Posterior vena cava (tissue), 2 donors: Measurements from ENCODE around the gene HS6ST3. TPM values are rescaled to one million over a fixed set of nuclear protein-coding genes. Genes with fewer than 3 reads are reported as not detected.
"Not testable (repeated sequence)": the region's sequence is repeated elsewhere in the genome, so short reads cannot be mapped to it uniquely, and the experiment has no call there.

Experiments used
- DNase-seq: peaks from one replicate; pipeline ENCODE4 v3.0.0-alpha.2; 2020; ENCODE audit warnings: low spot score
- intact Hi-C, 2 donors: fragments of 100-400 bp; cut with DNase I; formaldehyde crosslinking; loops; one replicate each; pipeline versions ENCODE4 v1.14.1 to v1.14.2; 2022 to 2023
- total RNA-seq, 2 donors: library from RNA; stranded (reverse); fragmentation: NEBNext Ultra II Directional; extraction: Animal tissue kit (Norgen Biotek cat#: 25700); gene quantifications; one replicate each; pipeline ENCODE4 v1.2.1, GENCODE V29; 2021
- donor health status: DM: yes; HTN: yes; CAD: no.
- donor health status: DM: yes; HTN: yes; CAD: no.

HS6ST3 gene
- total RNA-seq, 2 donors from 2014 or later = 2.6 to 5.0 TPM

- no peak for DNase-seq
- intact Hi-C loops = no loop called here
These were observed 564 bp downstream of the HS6ST3 start for GRCh38 chr13:96090240-96091101.

GRCh38 chr13:96091164-96092117 is 1.5 kb downstream of the HS6ST3 start:
- intact Hi-C loops = no loop called here
- DNase-seq = no peak

- no peak for DNase-seq
- intact Hi-C loops = no loop called here
These were observed 3.5 kb downstream of the HS6ST3 start for GRCh38 chr13:96093296-96094006.

GRCh38 chr13:96100457-96101220 is 10.7 kb downstream of the HS6ST3 start:
- no peak for DNase-seq
- intact Hi-C loops = no loop called here

- DNase-seq = no peak
- intact Hi-C loops = no loop called here
These were observed 14.6 kb downstream of the HS6ST3 start for GRCh38 chr13:96104516-96104915.

GRCh38 chr13:96108072-96108471 is 18.2 kb downstream of the HS6ST3 start:
- DNase-seq, intact Hi-C loops: not testable (repeated sequence)

GRCh38 chr13:96109125-96109524 is 19.2 kb downstream of the HS6ST3 start:
- DNase-seq = no peak
- intact Hi-C loops = no loop called here

- intact Hi-C loops = no loop called here
- DNase-seq = no peak
These were observed 23.0 kb downstream of the HS6ST3 start for GRCh38 chr13:96112936-96113335.

GRCh38 chr13:96115368-96115767 is 25.5 kb downstream of the HS6ST3 start:
- intact Hi-C loops, DNase-seq: not testable (repeated sequence)

- DNase-seq = no peak
- intact Hi-C loops = no loop called here
These were observed 30.0 kb downstream of the HS6ST3 start for GRCh38 chr13:96119921-96120320.

- intact Hi-C loops = no loop called here
- no peak for DNase-seq
These were observed 41.0 kb downstream of the HS6ST3 start for GRCh38 chr13:96130818-96131340.

GRCh38 chr13:96141032-96141431 is 51.1 kb downstream of the HS6ST3 start:
- DNase-seq = no peak
- intact Hi-C loops = no loop called here

- DNase-seq = no peak
- intact Hi-C loops = no loop called here
These were observed 69.8 kb downstream of the HS6ST3 start for GRCh38 chr13:96159725-96160124.

- DNase-seq = no peak
- intact Hi-C loops = no loop called here
These were observed 71.2 kb downstream of the HS6ST3 start for GRCh38 chr13:96161141-96161540.

- no peak for DNase-seq
- intact Hi-C loops = no loop called here
These were observed 75.9 kb downstream of the HS6ST3 start for GRCh38 chr13:96165840-96166239.

GRCh38 chr13:96172066-96172465 is 82.2 kb downstream of the HS6ST3 start:
- intact Hi-C loops = no loop called here
- DNase-seq = no peak

- intact Hi-C loops = no loop called here
- DNase-seq = no peak
These were observed 88.9 kb downstream of the HS6ST3 start for GRCh38 chr13:96178759-96179158.

- DNase-seq = no peak
- intact Hi-C loops = no loop called here
These were observed 89.4 kb downstream of the HS6ST3 start for GRCh38 chr13:96179309-96179708.

- no peak for DNase-seq
- intact Hi-C loops = no loop called here
These were observed 92.0 kb downstream of the HS6ST3 start for GRCh38 chr13:96181911-96182310.
